Measurements from ENCODE around the gene GDI2. TPM values are rescaled to one million over a fixed set of nuclear protein-coding genes. Genes with fewer than 3 reads are reported as not detected.
"Not testable (repeated sequence)": the region's sequence is repeated elsewhere in the genome, so short reads cannot be mapped to it uniquely, and the experiment has no call there.

GDI2 gene
- total RNA-seq, 4 donors from 2014 or later: 219 to 281 (median 241) TPM

DNA sequence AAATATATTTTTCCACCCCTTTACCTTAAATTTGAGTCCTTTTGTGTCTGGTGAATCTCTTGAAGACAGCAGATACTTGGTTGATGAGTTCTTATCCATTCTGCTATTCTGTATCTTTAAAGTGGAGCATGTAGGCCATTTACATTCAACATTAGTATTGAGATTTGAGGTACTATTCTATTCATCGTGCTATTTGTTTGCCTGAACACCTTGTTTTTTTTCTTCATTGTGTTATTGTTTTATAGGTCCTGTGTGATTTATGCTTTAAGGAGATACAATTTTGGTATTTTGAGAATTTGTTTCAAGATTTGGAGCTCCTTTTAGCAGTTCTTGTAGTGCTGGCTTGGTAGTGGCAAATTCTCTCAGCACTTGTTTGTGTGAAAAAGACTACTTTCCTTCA is 29.9 kb downstream of the GDI2 start:
- no peak for DNase-seq (ENCODE audit: low spot score in 2 of 2)
- no peak for TF ChIP-seq POLR2A (IDR thresholded peaks at IDR 0.05)
- TF ChIP-seq, protein P1, sequence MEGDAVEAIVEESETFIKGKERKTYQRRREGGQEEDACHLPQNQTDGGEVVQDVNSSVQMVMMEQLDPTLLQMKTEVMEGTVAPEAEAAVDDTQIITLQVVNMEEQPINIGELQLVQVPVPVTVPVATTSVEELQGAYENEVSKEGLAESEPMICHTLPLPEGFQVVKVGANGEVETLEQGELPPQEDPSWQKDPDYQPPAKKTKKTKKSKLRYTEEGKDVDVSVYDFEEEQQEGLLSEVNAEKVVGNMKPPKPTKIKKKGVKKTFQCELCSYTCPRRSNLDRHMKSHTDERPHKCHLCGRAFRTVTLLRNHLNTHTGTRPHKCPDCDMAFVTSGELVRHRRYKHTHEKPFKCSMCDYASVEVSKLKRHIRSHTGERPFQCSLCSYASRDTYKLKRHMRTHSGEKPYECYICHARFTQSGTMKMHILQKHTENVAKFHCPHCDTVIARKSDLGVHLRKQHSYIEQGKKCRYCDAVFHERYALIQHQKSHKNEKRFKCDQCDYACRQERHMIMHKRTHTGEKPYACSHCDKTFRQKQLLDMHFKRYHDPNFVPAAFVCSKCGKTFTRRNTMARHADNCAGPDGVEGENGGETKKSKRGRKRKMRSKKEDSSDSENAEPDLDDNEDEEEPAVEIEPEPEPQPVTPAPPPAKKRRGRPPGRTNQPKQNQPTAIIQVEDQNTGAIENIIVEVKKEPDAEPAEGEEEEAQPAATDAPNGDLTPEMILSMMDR (IDR thresholded peaks at IDR 0.05): no peak
- WGBS, 2 donors: 100% methylated on average over 1 of the region's 1 CpG
- H3K4me3 ChIP-seq (ENCODE audit: low read depth, poor library complexity, severe bottlenecking): no peak overlapping the region
- intact Hi-C loops (cut with DNase I; ENCODE audit: low total_unique reads): no loop called here

DNA sequence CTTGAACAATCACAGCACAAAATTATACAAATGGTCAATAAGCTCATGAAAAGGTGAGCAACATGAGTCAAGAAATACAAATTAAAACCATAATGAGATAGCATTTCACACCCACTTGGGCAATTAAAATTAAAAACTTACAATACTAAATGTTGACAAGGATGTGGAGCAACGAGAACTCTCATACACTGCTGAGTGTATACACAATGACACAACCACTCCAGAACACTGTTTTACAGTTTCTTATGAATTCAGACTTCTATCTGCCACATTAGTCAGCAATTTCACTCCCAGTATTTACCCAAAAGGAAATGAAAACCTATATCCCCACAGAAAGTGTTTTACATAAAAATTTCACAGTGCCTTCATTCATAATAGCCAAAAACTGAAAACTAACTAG is 31.1 kb downstream of the GDI2 start:
- 89 to 96% methylated on average over 1 of the region's 1 CpG for WGBS, 2 donors
- TF ChIP-seq POLR2A (IDR thresholded peaks at IDR 0.05): no peak
- TF ChIP-seq, protein P1 (IDR thresholded peaks at IDR 0.05): no peak

DNA sequence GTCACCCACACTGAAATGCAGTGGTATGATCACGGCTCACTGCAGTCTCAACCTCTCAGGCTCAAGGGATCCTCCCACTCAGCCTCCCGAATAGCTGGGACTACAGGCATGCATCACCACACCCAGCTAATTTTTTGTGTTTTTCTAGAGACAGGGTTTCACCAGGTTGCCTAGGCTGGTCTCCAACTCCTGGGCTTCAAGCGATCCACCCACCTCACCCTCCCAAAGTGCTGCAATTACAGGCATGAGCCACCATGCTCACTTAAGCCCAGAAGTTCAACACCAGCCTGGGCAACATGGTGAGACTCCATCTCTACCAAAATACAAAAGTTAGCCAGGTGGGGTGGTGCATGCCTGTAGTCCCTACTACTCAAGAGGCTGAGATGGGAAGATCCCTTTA is 33.5 kb downstream of the GDI2 start:
- WGBS, 2 donors: 65 to 71% methylated on average over 3 of the region's 3 CpGs

More for the DNA sequence above, 31.1 kb downstream of the GDI2 start:
- no peak overlapping the region for H3K4me3 ChIP-seq (ENCODE audit: low read depth, poor library complexity, severe bottlenecking)
- no peak for DNase-seq (ENCODE audit: low spot score in 2 of 2)
- intact Hi-C loops (cut with DNase I; ENCODE audit: low total_unique reads): no loop called here

DNA sequence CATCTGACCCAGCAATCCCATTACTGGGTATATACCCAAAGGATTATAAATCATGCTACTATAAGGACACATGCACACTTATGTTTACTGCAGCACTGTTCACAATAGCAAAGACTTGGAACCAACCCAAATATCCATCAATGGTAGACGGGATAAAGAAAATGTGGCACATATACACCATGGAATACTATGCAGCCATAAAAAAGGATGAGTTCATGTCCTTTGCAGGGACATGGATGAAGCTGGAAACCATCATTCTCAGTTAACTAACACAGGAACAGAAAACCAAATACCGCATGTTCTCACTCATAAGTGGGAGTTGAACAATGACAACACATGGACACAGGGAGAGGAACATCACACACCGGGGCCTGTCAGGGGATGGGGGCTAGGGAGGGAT is 35.5 kb downstream of the GDI2 start:
- H3K4me3 ChIP-seq (ENCODE audit: low read depth, poor library complexity, severe bottlenecking); intact Hi-C loops (cut with DNase I; ENCODE audit: low total_unique reads); DNase-seq (ENCODE audit: low spot score in 2 of 2): not testable (repeated sequence)
- WGBS, 2 donors: 84 to 88% methylated on average over 3 of the region's 3 CpGs

More for the DNA sequence above, 33.5 kb downstream of the GDI2 start:
- no peak for TF ChIP-seq POLR2A (IDR thresholded peaks at IDR 0.05)
- TF ChIP-seq, protein P1 (IDR thresholded peaks at IDR 0.05): no peak
- DNase-seq (ENCODE audit: low spot score in 2 of 2): no peak
- intact Hi-C loops (cut with DNase I; ENCODE audit: low total_unique reads): no loop called here
- no peak overlapping the region for H3K4me3 ChIP-seq (ENCODE audit: low read depth, poor library complexity, severe bottlenecking)

DNA sequence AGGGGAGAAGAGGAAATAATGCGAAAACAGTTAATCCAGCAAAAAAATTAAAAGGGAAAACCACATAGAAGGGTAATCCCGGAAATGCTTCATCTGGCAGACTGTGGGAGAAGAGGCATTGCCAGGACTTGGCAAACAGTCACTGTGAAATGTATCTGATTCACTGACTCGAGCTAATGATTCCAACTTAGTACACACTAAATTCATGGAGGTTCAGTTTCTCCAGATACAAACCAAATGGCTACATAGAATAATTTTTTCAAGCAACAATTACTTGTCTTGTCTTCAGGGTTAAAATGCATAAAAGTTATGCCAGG is 36.4 kb downstream of the GDI2 start:
- TF ChIP-seq, protein P1 (IDR thresholded peaks at IDR 0.05): no peak
- TF ChIP-seq POLR2A (IDR thresholded peaks at IDR 0.05): no peak
- intact Hi-C loops (cut with DNase I; ENCODE audit: low total_unique reads): no loop called here
- no peak overlapping the region for H3K4me3 ChIP-seq (ENCODE audit: low read depth, poor library complexity, severe bottlenecking)
- 24 to 28% methylated on average over 3 of the region's 3 CpGs for WGBS, 2 donors
- no peak for DNase-seq (ENCODE audit: low spot score in 2 of 2)

DNA sequence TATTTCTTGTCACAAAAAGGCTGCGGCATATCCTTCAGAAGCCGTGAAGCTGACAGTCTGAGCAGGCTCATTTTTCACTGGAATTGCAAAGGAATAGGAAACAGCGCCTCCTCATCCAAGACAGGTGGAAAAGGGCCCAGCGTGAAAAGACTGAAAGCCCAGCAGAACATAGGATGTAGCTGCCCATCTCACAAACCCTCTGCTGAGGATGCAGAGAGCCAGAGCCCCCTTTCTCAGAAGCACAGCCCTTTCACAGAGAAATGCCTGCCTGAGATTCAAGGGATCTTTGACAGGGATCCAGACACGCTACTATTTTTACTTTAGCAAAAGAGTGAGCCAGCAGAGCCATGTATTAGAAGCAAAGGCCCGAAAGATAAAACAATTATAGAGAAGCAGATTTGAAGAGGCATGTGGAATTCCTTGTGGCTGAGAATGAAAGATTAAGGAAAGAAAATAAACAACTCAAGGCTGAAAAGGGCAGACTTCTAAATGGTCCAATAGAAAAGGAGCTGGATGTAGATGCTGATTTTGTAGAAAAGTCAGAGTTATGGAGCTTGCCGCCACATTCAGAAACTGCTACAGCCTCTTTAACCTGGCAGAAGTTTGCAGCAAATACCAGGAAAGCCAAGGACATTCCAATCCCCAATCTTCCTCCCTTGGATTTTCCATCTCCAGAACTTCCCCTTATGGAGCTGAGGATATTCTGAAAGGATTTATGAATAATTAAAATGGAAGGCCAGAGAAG is 36.9 kb downstream of the GDI2 start:
- no peak for TF ChIP-seq POLR2A (IDR thresholded peaks at IDR 0.05)
- TF ChIP-seq, protein P1 (IDR thresholded peaks at IDR 0.05): no peak
- intact Hi-C loops (cut with DNase I; ENCODE audit: low total_unique reads): no loop called here
- WGBS, 2 donors: 77 to 84% methylated on average over 7 of the region's 7 CpGs
- no peak overlapping the region for H3K4me3 ChIP-seq (ENCODE audit: low read depth, poor library complexity, severe bottlenecking)
- DNase-seq (ENCODE audit: low spot score in 2 of 2): no peak

Measured in lower leg skin (tissue), 4 donors.